A172 (cell line): ENCODE measurements around the gene FGGY. TPM values are rescaled to one million over a fixed set of nuclear protein-coding genes. Genes with fewer than 3 reads are reported as not detected.

Experiments
- DNase-seq: peaks from one replicate; pipeline ENCODE4 v3.0.0-alpha.2; 2015; ENCODE audit warnings: low spot score
- total RNA-seq: library from RNA; depleted of rRNA; stranded (reverse); fragments of >200 nt; shearing (Covaris generic); gene quantifications from 2 replicates; pipeline ENCODE4 v1.2.3, GENCODE V29; 2014

FGGY gene
- total RNA-seq, 1 experiment from 2014 or later: 15.3 TPM

- peak; percentile 31 for DNase-seq
Measured at GRCh38 chr1:59414406-59415133, 117.7 kb downstream of the FGGY start.

DNA sequence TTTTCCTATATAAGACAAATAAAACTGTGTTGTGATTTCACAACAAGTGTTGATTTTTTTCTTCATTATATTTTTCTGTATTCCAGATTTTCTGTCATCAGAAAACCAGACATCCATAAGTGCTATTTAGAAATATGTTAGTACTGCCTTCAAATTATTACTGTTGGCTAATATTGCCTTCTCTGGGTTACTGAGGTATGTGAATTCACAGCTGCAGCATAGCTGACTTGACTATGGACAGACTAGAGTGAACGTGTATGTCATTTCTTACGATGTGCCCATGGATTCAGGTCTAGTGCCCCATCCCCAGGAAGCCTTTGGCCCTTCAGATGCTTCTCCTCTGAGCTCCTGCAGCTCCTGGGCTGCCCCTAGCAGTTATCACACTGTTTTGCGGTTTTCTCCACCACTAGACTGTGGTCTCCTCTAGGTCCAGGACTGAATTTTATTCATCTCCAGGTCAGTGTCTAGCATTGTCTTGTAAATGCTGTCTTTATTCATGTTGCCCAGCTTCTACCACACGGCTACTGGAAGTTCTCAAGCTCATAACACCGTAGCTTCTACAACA is 118.5 kb downstream of the FGGY start:
- DNase-seq: no peak

GRCh38 chr1:59415881-59416280 is 119.0 kb downstream of the FGGY start:
- peak; percentile 26 for DNase-seq

- no peak for DNase-seq
Measured at GRCh38 chr1:59417406-59417805, 120.5 kb downstream of the FGGY start.

- DNase-seq: no peak
Measured at GRCh38 chr1:59418363-59419144, 121.7 kb downstream of the FGGY start.

DNA sequence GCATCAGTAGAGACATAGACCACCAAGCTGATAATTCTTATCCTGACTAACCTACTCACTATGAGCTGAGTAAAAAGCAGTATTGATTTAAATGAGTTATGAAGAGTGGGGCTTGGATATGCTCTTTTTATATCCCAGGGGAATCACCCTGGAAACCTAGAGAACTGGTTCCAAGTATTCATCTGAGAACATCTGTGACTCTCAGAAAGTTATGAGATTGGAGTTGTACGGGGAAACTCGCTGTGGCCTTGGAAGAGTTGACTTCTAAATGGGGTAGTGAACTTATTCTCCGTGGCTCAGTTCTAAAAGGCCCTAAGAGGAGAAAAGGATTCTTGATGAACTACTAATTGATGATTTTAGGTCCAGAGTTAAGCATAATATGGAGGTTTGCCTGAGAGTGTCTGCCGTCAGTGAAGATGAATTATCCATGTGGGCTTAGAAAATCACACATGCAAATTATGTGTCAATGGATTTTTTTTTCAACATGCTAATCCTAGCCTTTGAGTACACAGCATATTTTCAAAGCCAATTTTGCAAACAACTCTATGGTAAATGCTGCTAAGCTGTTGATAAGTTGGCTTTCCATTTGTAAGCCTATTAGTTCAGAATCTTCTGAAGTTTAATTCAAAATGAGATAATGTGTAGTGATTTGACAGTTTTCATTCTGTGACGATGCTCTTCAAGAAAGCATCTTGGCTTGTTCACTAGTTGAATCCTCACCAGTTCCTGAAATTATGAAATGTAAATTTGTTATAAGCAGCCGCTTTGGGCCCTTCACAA is 122.7 kb downstream of the FGGY start:
- no peak for DNase-seq

DNA sequence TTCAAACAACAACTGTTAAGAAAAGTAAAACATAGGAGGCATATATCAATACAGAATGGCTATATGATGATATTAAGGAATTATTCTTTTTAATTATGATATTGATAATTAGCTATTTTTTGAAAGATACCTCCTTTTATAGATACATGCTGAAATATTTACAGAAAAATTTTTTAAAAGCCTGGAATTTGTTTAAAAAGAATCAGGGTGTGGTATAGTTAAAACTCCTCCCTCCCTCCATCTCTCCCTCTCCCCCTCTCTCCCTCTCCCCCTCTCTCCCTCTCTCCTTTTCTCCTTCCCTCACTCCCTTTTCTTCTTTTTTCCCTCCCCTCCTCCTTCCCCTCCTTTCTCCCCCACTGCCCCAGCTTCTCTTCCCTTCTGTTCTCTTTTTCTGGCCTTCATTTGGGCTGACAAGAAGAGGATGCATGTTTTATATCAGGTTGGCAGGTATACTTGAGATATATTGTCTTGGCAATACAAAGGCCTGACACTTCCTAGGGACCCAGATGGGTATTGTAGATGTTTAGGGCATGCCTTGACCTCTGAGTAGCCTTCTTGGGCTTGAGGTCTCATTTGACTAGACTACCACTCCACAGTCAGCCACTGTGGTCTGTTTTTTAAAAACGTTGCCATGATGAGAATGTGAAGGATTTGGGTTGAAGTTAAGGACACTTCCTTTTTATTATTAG is 124.5 kb downstream of the FGGY start:
- no peak for DNase-seq

- no peak for DNase-seq
Measured at GRCh38 chr1:59422921-59423575, 126.2 kb downstream of the FGGY start.

DNA sequence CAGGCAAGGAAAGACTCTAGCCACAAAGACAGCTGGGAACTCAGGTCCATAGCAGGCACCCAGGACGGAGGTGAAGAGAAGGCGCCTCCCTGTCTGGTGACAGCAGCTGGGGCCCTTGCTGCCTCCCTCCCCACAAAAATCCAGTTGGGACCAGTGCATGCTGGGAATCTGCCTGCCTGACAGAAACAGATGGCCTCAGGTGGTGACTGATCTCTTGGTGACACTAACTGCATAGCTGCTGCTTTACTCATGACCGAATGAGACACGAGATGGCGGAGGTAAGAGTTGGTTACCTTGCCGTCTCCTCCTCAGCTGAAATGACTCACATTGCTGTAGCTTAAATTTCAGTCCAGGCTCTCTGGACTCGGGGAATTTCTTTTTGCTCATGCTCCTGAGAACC is 130.3 kb downstream of the FGGY start:
- peak; percentile 91 for DNase-seq

DNA sequence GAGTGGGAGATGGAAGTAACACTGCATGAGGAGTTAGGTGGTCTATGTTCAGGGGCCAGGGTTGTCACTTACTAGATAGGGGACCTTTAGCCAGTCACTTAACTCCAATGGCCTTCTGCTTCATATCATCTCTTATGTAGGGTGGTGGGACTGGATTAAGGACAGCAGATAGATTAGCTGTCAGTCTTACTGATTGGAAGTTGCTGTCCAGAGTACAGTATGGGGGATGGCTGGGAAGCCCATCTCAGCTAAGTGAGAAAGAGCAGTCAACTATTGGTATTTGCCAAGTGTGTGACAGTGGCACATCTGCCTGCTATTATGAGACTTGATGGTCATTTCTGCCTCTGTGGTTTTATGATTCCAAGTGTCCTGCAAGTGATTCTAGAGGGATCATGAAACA is 130.9 kb downstream of the FGGY start:
- DNase-seq: no peak

GRCh38 chr1:59428828-59429227 is 131.9 kb downstream of the FGGY start:
- DNase-seq: no peak

DNA sequence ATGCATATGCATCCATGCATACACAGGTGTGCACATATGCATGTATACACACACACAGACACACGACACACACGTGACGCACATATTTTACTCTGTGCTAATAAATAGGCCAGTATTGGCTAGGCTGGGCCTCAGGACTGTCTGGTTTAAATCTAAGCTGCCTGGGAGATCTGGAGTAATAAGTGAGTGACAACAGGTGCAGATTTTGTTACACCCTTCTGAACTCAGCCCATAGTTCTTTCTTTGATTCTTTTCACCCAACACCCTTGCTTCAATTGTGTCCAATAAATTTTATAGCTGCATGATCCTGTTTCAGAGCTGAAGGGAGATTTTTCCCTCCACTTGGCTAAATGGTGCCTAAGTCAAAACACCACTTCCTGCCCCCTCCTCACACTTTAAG is 132.8 kb downstream of the FGGY start:
- no peak for DNase-seq

- DNase-seq: peak; percentile 80
Measured at GRCh38 chr1:59431566-59432294, 134.8 kb downstream of the FGGY start.

GRCh38 chr1:59432531-59433439 is 135.9 kb downstream of the FGGY start:
- DNase-seq: no peak

DNA sequence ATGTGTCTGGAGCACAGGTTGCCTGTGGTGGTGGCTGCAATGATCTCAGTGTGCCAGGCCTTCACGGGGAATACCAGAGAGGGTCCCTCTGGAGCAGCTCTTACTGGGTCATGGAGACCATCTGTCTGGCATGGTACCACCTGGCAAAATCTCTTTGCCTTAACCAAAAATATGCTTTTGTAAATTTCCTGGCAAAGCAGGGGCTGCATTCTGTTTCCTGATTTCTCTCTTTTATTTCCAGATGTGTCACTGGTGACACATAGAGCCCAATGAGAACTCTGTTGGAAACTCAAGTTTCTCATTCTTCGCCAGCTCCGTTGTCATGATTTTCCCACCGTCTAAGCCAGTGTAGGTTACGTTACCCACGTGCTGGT is 136.5 kb downstream of the FGGY start:
- DNase-seq: peak; percentile 28

- DNase-seq: peak; percentile 92
Measured at GRCh38 chr1:59434336-59434735, 137.4 kb downstream of the FGGY start.

GRCh38 chr1:59436637-59437036 is 139.7 kb downstream of the FGGY start:
- DNase-seq: no peak

DNA sequence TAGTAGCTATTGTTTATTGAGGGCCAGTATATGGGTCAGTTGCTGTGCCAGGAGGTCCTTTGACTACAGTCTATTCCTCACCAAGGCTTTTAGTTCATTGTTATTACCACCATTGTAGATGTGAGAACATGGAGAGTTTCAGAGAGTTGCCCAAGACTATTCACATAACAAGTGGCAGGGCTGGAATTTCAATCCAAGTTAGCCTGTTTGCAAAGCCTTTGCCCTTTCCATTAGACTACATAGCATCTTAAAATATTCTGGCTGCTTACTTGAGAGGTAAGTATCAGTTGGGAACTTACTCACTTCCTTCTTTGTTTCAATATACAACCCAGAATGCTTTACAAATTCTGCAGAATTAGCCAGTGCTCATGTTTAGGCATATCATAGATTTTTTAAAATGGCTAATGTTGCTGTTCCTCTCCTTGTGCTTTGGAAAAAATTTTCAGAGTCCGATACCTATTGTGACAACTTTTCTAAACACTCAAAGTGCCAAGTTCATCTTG is 141.2 kb downstream of the FGGY start:
- DNase-seq: no peak

DNA sequence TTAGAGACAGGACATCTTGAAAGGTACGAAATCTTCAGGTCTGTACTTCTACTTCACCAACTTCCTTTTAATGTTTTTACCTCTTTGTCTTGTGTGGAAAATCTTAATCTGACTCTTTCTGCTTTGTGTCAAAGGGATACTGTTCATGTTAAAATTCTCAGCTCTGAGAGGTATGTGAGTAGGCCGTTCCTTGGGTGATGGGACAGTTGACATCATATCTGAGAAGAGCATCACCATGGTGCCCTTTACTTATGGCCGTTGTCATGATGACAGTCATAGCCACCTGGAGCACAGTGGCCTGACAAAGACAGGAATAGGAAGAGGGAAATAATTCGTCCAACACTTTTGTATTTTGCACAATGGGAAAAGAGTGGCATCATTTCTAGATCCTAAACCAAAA is 145.6 kb downstream of the FGGY start:
- no peak for DNase-seq
